Lung microvascular endothelial cell (primary cell): ENCODE data around the gene NEIL1. TPM values are rescaled to one million over a fixed set of nuclear protein-coding genes. Genes with fewer than 3 reads are reported as not detected.
"Not testable (repeated sequence)": the region's sequence is repeated elsewhere in the genome, so short reads cannot be mapped to it uniquely, and the experiment has no call there.

Experiments used
- DNase-seq, 2 donors: peaks; one replicate each; pipeline versions ENCODE4 v3.0.0 to v3.0.0-alpha.2; 2010; ENCODE audit warnings: low read depth in 2 of 2
- total RNA-seq: library from RNA; depleted of rRNA; stranded (reverse); fragments of >200 nt; gene quantifications from 2 replicates; pipeline ENCODE4 v1.2.1, GENCODE V29; 2014

Gene NEIL1
- total RNA-seq, 1 donor from 2014 or later, result 13.3 TPM

DNA sequence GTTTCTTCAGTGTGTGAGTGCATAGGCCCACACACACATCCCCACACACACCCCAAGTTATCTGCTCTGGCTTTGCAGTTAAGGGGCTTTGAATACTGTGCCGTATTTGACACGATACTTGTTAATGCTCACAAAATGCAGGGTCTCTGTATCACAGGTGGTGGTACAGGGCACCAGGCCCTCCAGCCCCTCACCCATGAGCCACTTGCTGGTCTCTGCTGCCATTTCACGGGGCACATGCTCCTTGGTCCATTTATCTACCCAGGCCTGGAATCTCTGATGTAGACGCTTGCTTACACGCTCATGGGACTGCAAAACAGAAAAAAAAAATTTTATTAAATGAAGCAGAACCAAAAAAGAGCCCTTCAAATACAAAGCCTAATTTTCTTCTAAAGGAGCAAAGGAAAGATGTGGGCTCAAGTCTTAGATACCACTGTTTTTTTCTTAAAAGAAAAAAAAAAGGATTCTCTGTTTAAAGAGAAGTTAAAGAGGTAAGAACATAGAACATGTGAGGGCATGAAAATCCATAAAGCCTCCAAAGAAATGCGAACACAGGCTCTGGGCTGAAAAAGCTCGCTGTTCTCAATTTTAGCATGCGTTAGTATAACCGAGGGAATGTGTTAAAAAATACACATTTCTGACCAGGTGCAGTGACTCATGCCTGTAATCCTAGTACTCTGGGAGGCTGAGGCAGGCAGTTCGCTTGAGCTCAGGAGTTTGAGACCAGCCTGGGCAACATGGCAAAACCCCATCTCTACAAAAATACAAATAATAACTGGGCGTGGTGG, 25.3 kb downstream of the NEIL1 start:
- no peak for DNase-seq

DNA sequence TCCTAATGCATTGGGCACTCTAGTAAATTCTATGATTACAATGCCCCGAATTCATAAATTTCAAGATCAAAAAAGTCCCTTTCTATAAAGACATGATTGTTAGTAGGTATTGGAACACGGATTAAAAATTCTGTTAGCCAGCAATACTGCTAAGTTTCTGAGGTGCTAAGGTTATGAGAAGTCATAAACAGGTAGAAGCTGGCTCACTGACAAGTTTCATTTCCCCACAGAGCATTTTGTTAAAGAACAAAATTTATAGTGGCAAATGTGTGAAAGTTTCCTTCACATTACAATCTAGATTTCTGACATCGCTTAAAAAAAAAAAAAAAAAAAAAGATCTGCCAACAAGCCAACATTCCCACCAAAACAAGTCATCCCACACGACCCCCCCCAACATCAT, 33.9 kb downstream of the NEIL1 start:
- DNase-seq, result no peak

DNA sequence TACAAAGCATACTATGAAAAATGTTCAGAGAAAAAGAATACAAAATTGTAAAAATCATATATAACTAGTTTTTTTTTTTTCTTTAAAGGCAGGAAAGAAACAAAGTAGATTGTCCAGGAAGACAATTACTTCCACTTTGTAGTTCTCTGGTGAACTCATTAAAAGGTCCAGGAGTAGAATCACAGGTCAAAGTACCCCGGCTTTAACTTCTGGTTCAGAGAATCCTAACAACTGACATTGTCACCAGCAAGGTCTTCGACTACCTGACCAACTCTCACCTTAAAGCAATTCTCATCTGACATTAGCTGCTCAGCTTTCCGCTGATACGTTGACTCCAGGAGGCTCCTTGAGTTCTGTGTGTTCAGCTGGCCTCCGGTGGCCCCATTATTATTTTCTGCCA, 37.1 kb downstream of the NEIL1 start:
- not testable (repeated sequence) for DNase-seq

GRCh38 chr15:75389791-75390382, 43.0 kb downstream of the NEIL1 start:
- DNase-seq, result peak in 1 of 2 donors; percentile 14

- DNase-seq, result no peak
Observed at GRCh38 chr15:75397494-75397893, 50.7 kb downstream of the NEIL1 start.

- no peak for DNase-seq
Observed at GRCh38 chr15:75403892-75404291, 57.1 kb downstream of the NEIL1 start.

Other genes with a start within 250 kb of the NEIL1 start
- gene C15orf39, start 145.2 kb upstream of the NEIL1 start, total RNA-seq, result 3.6 and 4.1 TPM in 2 replicates
- gene GOLGA6C, start 88.7 kb upstream of the NEIL1 start, total RNA-seq, result not detected in 2 replicates
- not detected in 2 replicates for gene GOLGA6D, start 64.2 kb upstream of the NEIL1 start, total RNA-seq
- 57.1 and 70.6 TPM in 2 replicates for gene COMMD4, start 11.0 kb upstream of the NEIL1 start, total RNA-seq
- gene MAN2C1, start 21.6 kb downstream of the NEIL1 start, total RNA-seq, result 74.8 and 140 TPM in 2 replicates
- 18.3 and 22.0 TPM in 2 replicates for gene SIN3A, start 104.7 kb downstream of the NEIL1 start, total RNA-seq
- 9.2 and 9.7 TPM in 2 replicates for gene PTPN9, start 232.3 kb downstream of the NEIL1 start, total RNA-seq